Measurements from ENCODE around the gene KCNH4.

- TF ChIP-seq CTCF (IDR thresholded peaks at IDR 0.05 in 2 of 3, conservative IDR thresholded peaks at IDR 0.05 in 1 of 3; ENCODE audit: borderline replicate concordance in 1 of 3, insufficient read depth in 1 of 3, low read depth in 2 of 3, low read length in 2 of 3) (no peak), SIN3A (IDR thresholded peaks at IDR 0.05; ENCODE audit: low read depth) (no peak), ZFX (IDR thresholded peaks at IDR 0.05) (no peak), POLR2AphosphoS5 (IDR thresholded peaks at IDR 0.05; ENCODE audit: low read depth, low read length) (no peak), SP1 (IDR thresholded peaks at IDR 0.05; ENCODE audit: low read depth) (no peak), RAD21 (IDR thresholded peaks at IDR 0.05; ENCODE audit: low read depth) (no peak)
- TF ChIP-seq, protein P1, sequence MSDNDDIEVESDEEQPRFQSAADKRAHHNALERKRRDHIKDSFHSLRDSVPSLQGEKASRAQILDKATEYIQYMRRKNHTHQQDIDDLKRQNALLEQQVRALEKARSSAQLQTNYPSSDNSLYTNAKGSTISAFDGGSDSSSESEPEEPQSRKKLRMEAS (IDR thresholded peaks at IDR 0.05) = no peak
Observed at GRCh38 chr17:42118126-42118510, 62.8 kb downstream of the KCNH4 start.

Measured in HCT116 (cell line).